Caco-2 (cell line): Measurements from ENCODE around the gene ETV2. TPM values are rescaled to one million over a fixed set of nuclear protein-coding genes. Genes with fewer than 3 reads are reported as not detected.

ENCODE experiments used
- BruUV-seq: library from RNA; stranded (reverse); fragments of 400-500 nt; replicated peaks from 2 replicates; lab custom pipeline; 2021; lab: Mats Ljungman, UMichigan
- CTCF ChIA-PET: fragments of 300-600 bp; sonication (Branson Sonifier 250); formaldehyde crosslinking; loops from one replicate; lab custom pipeline; 2022; ENCODE audit warnings: antibody characterized with exemption; lab: Charles Lee
- POLR2A ChIA-PET: fragments of 300-600 bp; sonication (Branson Sonifier 250); formaldehyde crosslinking; loops from one replicate; lab custom pipeline; 2022; ENCODE audit warnings: antibody characterized with exemption; lab: Charles Lee
- DNase-seq, 2 experiments: peaks; one replicate each; pipeline versions ENCODE4 v3.0.0 to v3.0.0-alpha.2; 2020 to 2022
- H3K27me3 ChIP-seq: replicated peaks from 2 replicates; pipeline ENCODE4 v1.6.0; 2011; ENCODE audit warnings: low read length; ENCODE audit not compliant: control insufficient read depth, insufficient read depth
- H3K36me3 ChIP-seq: 2 replicates; pipeline ENCODE4 v1.5.1; 2011; ENCODE audit warnings: low read length; ENCODE audit not compliant: control insufficient read depth, insufficient read depth
- H3K4me1 ChIP-seq: fragments of 250-450 bp; sonication (Bioruptor Pico); 2 replicates; pipeline ENCODE4 v1.5.1; 2020; ENCODE audit warnings: mild to moderate bottlenecking
- H3K4me3 ChIP-seq: 2 replicates; pipeline ENCODE4 v1.5.1; 2011; ENCODE audit warnings: low read depth, mild to moderate bottlenecking, control low read depth, low read length
- H3K9me3 ChIP-seq: fragments of 250-450 bp; sonication (Bioruptor Pico); 2 replicates; pipeline ENCODE4 v1.5.1; 2020; ENCODE audit warnings: mild to moderate bottlenecking, moderate library complexity
- H3K27ac Mint-ChIP-seq: one replicate; pipeline ENCODE4 v1.8.0; 2022; ENCODE audit warnings: mixed read lengths; ENCODE audit not compliant: unreplicated experiment
- H3K27me3 Mint-ChIP-seq: one replicate; pipeline ENCODE4 v1.8.0; 2022; ENCODE audit warnings: mixed read lengths; ENCODE audit not compliant: insufficient read depth, unreplicated experiment
- H3K36me3 Mint-ChIP-seq: one replicate; pipeline ENCODE4 v1.8.0; 2022; ENCODE audit warnings: mild to moderate bottlenecking, mixed read lengths; ENCODE audit not compliant: insufficient read depth, unreplicated experiment
- H3K4me1 Mint-ChIP-seq: one replicate; pipeline ENCODE4 v1.8.0; 2022; ENCODE audit warnings: low read depth, mixed read lengths; ENCODE audit not compliant: unreplicated experiment
- H3K4me3 Mint-ChIP-seq: one replicate; pipeline ENCODE4 v1.8.0; 2022; ENCODE audit warnings: mild to moderate bottlenecking, moderate library complexity, mixed read lengths; ENCODE audit not compliant: unreplicated experiment
- H3K9me3 Mint-ChIP-seq: one replicate; pipeline ENCODE4 v1.8.0; 2022; ENCODE audit warnings: mixed read lengths; ENCODE audit not compliant: unreplicated experiment
- intact Hi-C: fragments of 100-400 bp; cut with micrococcal nuclease; formaldehyde crosslinking; loops from one replicate; pipeline ENCODE4 v1.10.0; 2022; ENCODE audit not compliant: unreplicated experiment
- total RNA-seq: library from RNA; stranded (reverse); gene quantifications from 2 replicates; pipeline ENCODE4 v1.2.3, GENCODE V29; 2022
- TF ChIP-seq, protein P1 (sequence below), 2 experiments: fragments of 200-600 bp in 1 of 2; IDR thresholded peaks; 1 replicate in 1 of 2; 2 replicates in 1 of 2; pipeline versions ENCODE4 v1.5.1 to v1.8.0; 2011 to 2022; ENCODE audit warnings: antibody characterized with exemption in 1 of 2, control low read depth in 1 of 2, inconsistent platforms in 1 of 2, low read depth in 1 of 2, low read length in 1 of 2, mild to moderate bottlenecking in 1 of 2, moderate library complexity in 1 of 2; ENCODE audit not compliant: insufficient read depth in 1 of 2, severe bottlenecking in 1 of 2, unreplicated experiment in 1 of 2

The ETV2 gene
- total RNA-seq, 1 experiment from 2014 or later: 0.77 TPM

DNA sequence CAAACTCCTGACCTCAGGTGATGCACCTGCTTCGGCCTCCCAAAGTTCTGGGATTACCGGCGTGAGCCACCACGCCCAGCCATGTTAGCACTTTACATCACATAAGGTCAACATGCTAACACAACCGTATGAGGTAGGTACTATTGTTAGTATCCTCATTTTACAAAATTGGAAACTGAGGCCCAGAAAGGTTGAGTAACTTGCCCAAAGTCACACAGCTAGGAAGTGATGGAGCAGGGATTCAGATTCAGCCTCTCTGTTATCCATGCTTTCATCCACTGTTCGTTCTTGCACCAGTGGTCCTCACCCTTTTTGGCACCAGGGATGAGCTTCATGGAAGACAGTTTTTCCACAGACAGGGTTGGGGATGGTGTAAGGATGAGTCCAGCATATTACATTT, 15.2 kb downstream of the ETV2 start:
- BruUV-seq: no TSS peak
- ChIA-PET CTCF (no interaction called here), POLR2A (no interaction called here)
- peaks cover 83% of the 10 kb centered on the region for H3K36me3 Mint-ChIP-seq
- H3K4me1 ChIP-seq: no peaks in the 10 kb centered on the region
- H3K4me3 Mint-ChIP-seq: no peak overlapping the region
- H3K27me3 Mint-ChIP-seq: no peaks in the 10 kb centered on the region
- H3K27me3 ChIP-seq: no peaks in the 10 kb centered on the region
- no peak overlapping the region for H3K27ac Mint-ChIP-seq
- H3K4me3 ChIP-seq: no peak overlapping the region
- H3K4me1 Mint-ChIP-seq: no peaks in the 10 kb centered on the region
- intact Hi-C loops: no loop called here
- TF ChIP-seq, protein P1, sequence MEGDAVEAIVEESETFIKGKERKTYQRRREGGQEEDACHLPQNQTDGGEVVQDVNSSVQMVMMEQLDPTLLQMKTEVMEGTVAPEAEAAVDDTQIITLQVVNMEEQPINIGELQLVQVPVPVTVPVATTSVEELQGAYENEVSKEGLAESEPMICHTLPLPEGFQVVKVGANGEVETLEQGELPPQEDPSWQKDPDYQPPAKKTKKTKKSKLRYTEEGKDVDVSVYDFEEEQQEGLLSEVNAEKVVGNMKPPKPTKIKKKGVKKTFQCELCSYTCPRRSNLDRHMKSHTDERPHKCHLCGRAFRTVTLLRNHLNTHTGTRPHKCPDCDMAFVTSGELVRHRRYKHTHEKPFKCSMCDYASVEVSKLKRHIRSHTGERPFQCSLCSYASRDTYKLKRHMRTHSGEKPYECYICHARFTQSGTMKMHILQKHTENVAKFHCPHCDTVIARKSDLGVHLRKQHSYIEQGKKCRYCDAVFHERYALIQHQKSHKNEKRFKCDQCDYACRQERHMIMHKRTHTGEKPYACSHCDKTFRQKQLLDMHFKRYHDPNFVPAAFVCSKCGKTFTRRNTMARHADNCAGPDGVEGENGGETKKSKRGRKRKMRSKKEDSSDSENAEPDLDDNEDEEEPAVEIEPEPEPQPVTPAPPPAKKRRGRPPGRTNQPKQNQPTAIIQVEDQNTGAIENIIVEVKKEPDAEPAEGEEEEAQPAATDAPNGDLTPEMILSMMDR (IDR thresholded peaks at IDR 0.05; ENCODE audit: insufficient read depth in 1 of 2, low read depth in 1 of 2, low read length in 1 of 2, severe bottlenecking in 1 of 2, unreplicated experiment in 1 of 2): no peak
- no peaks in the 10 kb centered on the region for H3K9me3 ChIP-seq
- no peaks in the 10 kb centered on the region for H3K9me3 Mint-ChIP-seq
- DNase-seq: no peak
- peaks cover 9% of the 10 kb centered on the region for H3K36me3 ChIP-seq

GRCh38 chr19:35657904-35658700, 16.6 kb downstream of the ETV2 start:
- no peak overlapping the region for H3K4me3 ChIP-seq
- Mint-ChIP-seq H3K27me3 (no peaks in the 10 kb centered on the region), H3K9me3 (no peaks in the 10 kb centered on the region), H3K27ac (no peak overlapping the region), H3K4me3 (no peak overlapping the region), H3K4me1 (no peaks in the 10 kb centered on the region), H3K36me3 (peaks cover 81% of the 10 kb centered on the region)
- no peaks in the 10 kb centered on the region for H3K27me3 ChIP-seq
- no peaks in the 10 kb centered on the region for H3K9me3 ChIP-seq
- POLR2A ChIA-PET: interaction anchor here (1.1 kb wide), 1 partner anchor 10 kb away, joined by 4 read pairs; the partner anchor contains the start of gene COX6B1
- no TSS peak for BruUV-seq
- DNase-seq: no peak
- CTCF ChIA-PET: no interaction called here
- H3K36me3 ChIP-seq: peaks cover 9% of the 10 kb centered on the region
- intact Hi-C loops: no loop called here
- no peaks in the 10 kb centered on the region for H3K4me1 ChIP-seq
- TF ChIP-seq, protein P1 (IDR thresholded peaks at IDR 0.05; ENCODE audit: insufficient read depth in 1 of 2, low read depth in 1 of 2, low read length in 1 of 2, severe bottlenecking in 1 of 2, unreplicated experiment in 1 of 2): peak; percentile 21 to 40

DNA sequence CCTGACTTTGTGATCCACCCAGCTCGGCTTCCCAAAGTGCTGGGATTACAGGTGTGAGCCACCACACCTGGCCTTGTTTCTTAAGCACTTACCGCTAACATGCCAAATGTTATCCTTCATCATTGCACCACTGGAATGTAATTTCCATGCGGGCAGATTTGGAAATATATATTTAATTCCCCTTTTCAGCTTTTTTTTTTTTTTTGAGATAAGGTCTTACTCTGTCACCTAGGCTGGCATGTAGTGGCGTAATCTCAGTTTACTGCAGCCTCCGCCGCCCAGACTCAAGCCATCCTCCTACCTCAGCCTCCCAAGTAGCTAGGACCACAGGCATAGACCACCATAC, 20.4 kb downstream of the ETV2 start:
- Mint-ChIP-seq H3K9me3 (no peaks in the 10 kb centered on the region), H3K4me3 (no peak overlapping the region), H3K36me3 (peaks cover 50% of the 10 kb centered on the region), H3K27ac (no peak overlapping the region), H3K27me3 (no peaks in the 10 kb centered on the region), H3K4me1 (no peaks in the 10 kb centered on the region)
- H3K4me1 ChIP-seq: no peaks in the 10 kb centered on the region
- BruUV-seq: no TSS peak
- no peak for DNase-seq
- intact Hi-C loops: loop anchor here (2.0 kb wide), 1 partner anchor 17 kb away; no protein-coding TSS in a partner anchor
- CTCF ChIA-PET: no interaction called here
- TF ChIP-seq, protein P1 (IDR thresholded peaks at IDR 0.05; ENCODE audit: insufficient read depth in 1 of 2, low read depth in 1 of 2, low read length in 1 of 2, severe bottlenecking in 1 of 2, unreplicated experiment in 1 of 2): no peak
- H3K27me3 ChIP-seq: no peaks in the 10 kb centered on the region
- no peaks in the 10 kb centered on the region for H3K9me3 ChIP-seq
- peaks cover 5% of the 10 kb centered on the region for H3K36me3 ChIP-seq
- POLR2A ChIA-PET: interaction anchor here (1.1 kb wide), 1 partner anchor 17 kb away, joined by 11 read pairs; no protein-coding TSS in a partner anchor
- no peak overlapping the region for H3K4me3 ChIP-seq
